DOHH2 (cell line): Measurements from ENCODE around the gene PDGFC.

ENCODE experiments used
- H3F3A ChIP-seq: fragments of 200-600 bp; sonication (generic), shearing (Covaris generic); 2 replicates; pipeline ENCODE4 v1.6.0; 2016; ENCODE audit warnings: antibody characterized with exemption, mild to moderate bottlenecking; ENCODE audit not compliant: control insufficient read depth, insufficient read depth
- H3K27ac ChIP-seq: fragments of 200-600 bp; sonication (generic); 2 replicates; pipeline ENCODE4 v1.5.1; 2014; ENCODE audit warnings: low read depth, mild to moderate bottlenecking, low read length, moderate library complexity
- H3K27me3 ChIP-seq: fragments of 200-600 bp; sonication (generic); 2 replicates; pipeline ENCODE4 v1.6.1; 2014; ENCODE audit warnings: mild to moderate bottlenecking, low read length, mixed read lengths; ENCODE audit not compliant: control insufficient read depth
- H3K36me3 ChIP-seq: fragments of 200-600 bp; sonication (generic); 2 replicates; pipeline ENCODE4 v1.6.1; 2014; ENCODE audit warnings: mild to moderate bottlenecking, low read length, moderate library complexity, mixed read lengths; ENCODE audit not compliant: control insufficient read depth
- H3K4me1 ChIP-seq: fragments of 200-600 bp; sonication (generic); 2 replicates; pipeline ENCODE4 v1.6.1; 2014; ENCODE audit warnings: mild to moderate bottlenecking, low read length, mixed read lengths; ENCODE audit not compliant: control insufficient read depth
- H3K4me2 ChIP-seq: fragments of 200-600 bp; sonication (generic); 2 replicates; pipeline ENCODE4 v1.6.0; 2014; ENCODE audit warnings: mild to moderate bottlenecking, low read length, moderate library complexity
- H3K4me3 ChIP-seq: fragments of 200-600 bp; sonication (generic); 2 replicates; pipeline ENCODE4 v1.5.1; 2014; ENCODE audit warnings: mild to moderate bottlenecking, low read length, mixed read lengths
- H3K79me2 ChIP-seq: fragments of 200-600 bp; sonication (generic); 2 replicates; pipeline ENCODE4 v1.6.1; 2014; ENCODE audit warnings: mild to moderate bottlenecking, low read length, mixed read lengths; ENCODE audit not compliant: control insufficient read depth
- H3K9me2 ChIP-seq: fragments of 200-600 bp; sonication (generic); replicated peaks from 2 replicates; pipeline ENCODE4 v1.6.1; 2014; ENCODE audit warnings: mild to moderate bottlenecking, low read length, mixed read lengths; ENCODE audit not compliant: control insufficient read depth
- H3K9me3 ChIP-seq: fragments of 200-600 bp; sonication (generic); 2 replicates; pipeline ENCODE4 v1.6.1; 2014; ENCODE audit warnings: antibody characterized with exemption, low read length, mixed read lengths; ENCODE audit not compliant: control insufficient read depth, insufficient read depth
- H4K20me1 ChIP-seq: fragments of 200-600 bp; sonication (generic); 2 replicates; pipeline ENCODE4 v1.6.0; 2014; ENCODE audit warnings: low read depth, mild to moderate bottlenecking, antibody characterized with exemption, low read length, moderate library complexity; ENCODE audit not compliant: control insufficient read depth, insufficient read depth
- EZH2phosphoT487 ChIP-seq: fragments of 200-600 bp; sonication (generic); IDR thresholded peaks from 2 replicates; pipeline ENCODE4 v1.6.1; 2017; ENCODE audit warnings: borderline replicate concordance, mild to moderate bottlenecking, antibody characterized with exemption, low read length, moderate library complexity, mixed read lengths
- TF ChIP-seq, protein P1 (sequence below): fragments of 200-600 bp; sonication (generic); IDR thresholded peaks from one replicate; pipeline ENCODE4 v1.5.1; 2014; ENCODE audit warnings: antibody characterized with exemption, mild to moderate bottlenecking, low read depth, low read length; ENCODE audit not compliant: poor library complexity, severe bottlenecking

The PDGFC gene

DNA sequence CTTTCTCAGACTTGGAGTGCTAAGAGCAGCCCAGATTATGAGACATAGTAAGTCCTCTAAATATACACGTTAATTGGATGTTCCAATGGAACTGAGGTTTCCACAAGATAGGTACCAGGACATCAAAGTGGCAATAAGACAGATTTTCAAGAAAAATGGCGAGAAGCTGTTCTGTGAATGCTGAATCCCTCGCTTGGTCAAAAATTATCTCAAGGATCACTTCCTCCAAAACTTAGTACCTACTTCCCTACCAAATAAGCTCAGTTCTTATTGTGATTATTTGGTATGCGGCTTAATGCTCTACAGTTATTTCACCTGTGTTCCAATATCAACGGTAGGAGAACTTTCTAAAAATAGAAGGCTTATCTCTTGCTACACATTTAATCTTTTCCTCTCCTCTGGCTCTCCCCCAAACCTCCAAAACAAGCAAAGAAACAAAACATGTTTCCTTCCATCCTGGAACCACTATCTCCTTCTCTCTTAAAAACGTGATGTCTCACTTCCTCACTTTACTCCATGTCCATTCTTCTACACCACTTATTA lies 14.7 kb downstream of the PDGFC start:
- Histone ChIP-seq H3K4me3 (no peak overlapping the region), H3F3A (no peaks in the 10 kb centered on the region), H3K79me2 (no peaks in the 10 kb centered on the region), H3K27ac (no peak overlapping the region), H3K9me2 (no peaks in the 10 kb centered on the region), H3K4me2 (no peak overlapping the region), H3K36me3 (no peaks in the 10 kb centered on the region), H4K20me1 (no peaks in the 10 kb centered on the region), H3K4me1 (no peaks in the 10 kb centered on the region), H3K27me3 (no peaks in the 10 kb centered on the region), H3K9me3 (no peaks in the 10 kb centered on the region)
- TF ChIP-seq, protein P1, sequence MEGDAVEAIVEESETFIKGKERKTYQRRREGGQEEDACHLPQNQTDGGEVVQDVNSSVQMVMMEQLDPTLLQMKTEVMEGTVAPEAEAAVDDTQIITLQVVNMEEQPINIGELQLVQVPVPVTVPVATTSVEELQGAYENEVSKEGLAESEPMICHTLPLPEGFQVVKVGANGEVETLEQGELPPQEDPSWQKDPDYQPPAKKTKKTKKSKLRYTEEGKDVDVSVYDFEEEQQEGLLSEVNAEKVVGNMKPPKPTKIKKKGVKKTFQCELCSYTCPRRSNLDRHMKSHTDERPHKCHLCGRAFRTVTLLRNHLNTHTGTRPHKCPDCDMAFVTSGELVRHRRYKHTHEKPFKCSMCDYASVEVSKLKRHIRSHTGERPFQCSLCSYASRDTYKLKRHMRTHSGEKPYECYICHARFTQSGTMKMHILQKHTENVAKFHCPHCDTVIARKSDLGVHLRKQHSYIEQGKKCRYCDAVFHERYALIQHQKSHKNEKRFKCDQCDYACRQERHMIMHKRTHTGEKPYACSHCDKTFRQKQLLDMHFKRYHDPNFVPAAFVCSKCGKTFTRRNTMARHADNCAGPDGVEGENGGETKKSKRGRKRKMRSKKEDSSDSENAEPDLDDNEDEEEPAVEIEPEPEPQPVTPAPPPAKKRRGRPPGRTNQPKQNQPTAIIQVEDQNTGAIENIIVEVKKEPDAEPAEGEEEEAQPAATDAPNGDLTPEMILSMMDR, result no peak
- TF ChIP-seq EZH2phosphoT487, result no peak

DNA sequence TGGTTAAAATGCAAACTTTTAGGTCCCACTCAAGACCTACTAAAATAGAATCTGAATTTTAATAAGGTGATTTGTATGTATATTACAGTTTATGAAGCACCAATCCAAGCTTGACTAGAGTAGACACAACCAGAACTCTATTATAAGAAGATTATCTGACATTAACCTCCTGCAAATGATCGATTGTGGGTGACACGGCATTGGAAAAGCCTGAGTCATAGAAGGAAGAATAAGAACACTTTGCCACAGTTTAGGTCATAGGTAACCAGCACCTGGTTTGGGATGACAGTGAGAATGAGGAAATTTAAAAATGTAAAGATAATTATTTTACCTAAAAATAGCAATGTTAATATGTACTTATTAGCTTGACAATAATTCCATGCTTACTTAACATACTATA lies 15.2 kb downstream of the PDGFC start:
- no peaks in the 10 kb centered on the region for H4K20me1 ChIP-seq
- no peak overlapping the region for H3K27ac ChIP-seq
- no peak overlapping the region for H3K4me2 ChIP-seq
- TF ChIP-seq EZH2phosphoT487, result no peak
- TF ChIP-seq, protein P1, result no peak
- no peaks in the 10 kb centered on the region for H3K27me3 ChIP-seq
- H3K36me3 ChIP-seq, result no peaks in the 10 kb centered on the region
- no peaks in the 10 kb centered on the region for H3K4me1 ChIP-seq
- no peak overlapping the region for H3K4me3 ChIP-seq
- H3K9me2 ChIP-seq, result no peaks in the 10 kb centered on the region
- no peaks in the 10 kb centered on the region for H3F3A ChIP-seq
- H3K79me2 ChIP-seq, result no peaks in the 10 kb centered on the region
- H3K9me3 ChIP-seq, result no peaks in the 10 kb centered on the region

DNA sequence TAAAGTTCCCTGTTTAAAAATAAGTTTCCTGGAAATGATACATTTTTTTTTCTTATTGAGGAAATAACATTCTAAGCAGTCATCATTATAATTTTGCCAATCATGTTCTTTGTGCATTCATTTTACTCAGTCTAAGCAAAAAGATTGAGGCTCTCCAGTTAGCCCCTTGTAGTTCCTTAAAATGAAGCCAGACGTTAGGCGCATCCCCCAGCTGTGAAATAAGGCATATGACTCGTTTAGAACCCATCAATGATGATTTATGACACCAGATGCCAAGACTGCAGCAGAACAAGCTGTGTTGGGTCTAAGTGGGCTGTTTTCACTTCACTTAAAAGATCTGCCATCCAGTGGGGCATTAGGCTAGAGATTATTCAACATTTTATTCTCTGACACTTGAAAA lies 17.0 kb downstream of the PDGFC start:
- Histone ChIP-seq H3K4me3 (no peak overlapping the region), H3K27ac (no peak overlapping the region), H3K27me3 (no peaks in the 10 kb centered on the region), H3K4me2 (no peak overlapping the region), H3K36me3 (no peaks in the 10 kb centered on the region), H3F3A (no peaks in the 10 kb centered on the region), H3K4me1 (no peaks in the 10 kb centered on the region), H3K9me2 (no peaks in the 10 kb centered on the region), H3K79me2 (no peaks in the 10 kb centered on the region), H4K20me1 (no peaks in the 10 kb centered on the region), H3K9me3 (no peaks in the 10 kb centered on the region)
- TF ChIP-seq EZH2phosphoT487, result no peak
- TF ChIP-seq, protein P1, result no peak
